A549 (cell line): ENCODE measurements around the gene FAM13A. TPM values are rescaled to one million over a fixed set of nuclear protein-coding genes. Genes with fewer than 3 reads are reported as not detected.

ENCODE experiments used
- ATAC-seq, 2 experiments: fragments of 200-7000 bp in 1 of 2; fragments of >200 bp in 1 of 2; cut with Nextera tagmentation in 1 of 2; cut with Tn5 transposase in 1 of 2; 3 replicates each; pipeline versions ENCODE4 v1.8.0 to v1.9.1; 2018 to 2020; ENCODE audit warnings: mild to moderate bottlenecking in 1 of 2, moderate library complexity in 1 of 2
- CTCF ChIA-PET: fragments of 300-600 bp; sonication (Branson Sonifier 250); formaldehyde crosslinking; extraction: SDS; loops from one replicate; lab custom pipeline; 2021; ENCODE audit warnings: antibody characterized with exemption, inconsistent platforms; lab: Yijun Ruan, JAX
- POLR2A ChIA-PET: fragments of 350-600 bp; formaldehyde crosslinking; extraction: SDS; loops from one replicate; lab custom pipeline; 2021; ENCODE audit warnings: antibody characterized with exemption, inconsistent platforms; lab: Yijun Ruan, JAX
- DNase-seq, 2 experiments: peaks; one replicate each; pipeline versions ENCODE4 v3.0.0 to v3.0.0-alpha.2; 2011 to 2016; ENCODE audit warnings: low read depth in 1 of 2, low spot score in 1 of 2
- FAIRE-seq: peaks from 2 replicates; lab custom pipeline; 2011; peaks lifted over from hg19 to GRCh38; lab: Jason Lieb, UNC
- H3K27ac ChIP-seq, 2 experiments: fragments of >200 bp; sonication (Bioruptor Twin); formaldehyde crosslinking; 3 replicates each; pipeline ENCODE4 v1.5.1; 2016 to 2017
- H3K4me1 ChIP-seq: fragments of >200 bp; sonication (Bioruptor Twin); formaldehyde crosslinking; 3 replicates; pipeline ENCODE4 v1.6.1; 2016
- H3K4me2 ChIP-seq: fragments of >200 bp; sonication (Bioruptor Twin); formaldehyde crosslinking; 3 replicates; pipeline ENCODE4 v1.6.1; 2016
- H3K4me3 ChIP-seq: fragments of >200 bp; sonication (Bioruptor Twin); formaldehyde crosslinking; 3 replicates; pipeline ENCODE4 v1.5.1; 2016
- H3K9me3 ChIP-seq: fragments of >200 bp; sonication (Bioruptor Twin); formaldehyde crosslinking; 3 replicates; pipeline ENCODE4 v1.6.1; 2016
- CBX8 ChIP-seq: fragments of 200-600 bp; sonication (generic); IDR thresholded peaks from 2 replicates; pipeline ENCODE4 v1.6.1; 2016
- EHF ChIP-seq: fragments of 250-450 bp; sonication (Bioruptor Pico); IDR thresholded peaks from 2 replicates; pipeline ENCODE4 v1.5.0; 2020; ENCODE audit warnings: mild to moderate bottlenecking
- ELK1 ChIP-seq: fragments of 150-350 bp; IDR thresholded peaks from 2 replicates; pipeline ENCODE4 v1.6.1; 2014; ENCODE audit warnings: low read depth, mild to moderate bottlenecking, low read length
- EP300 ChIP-seq, 2 experiments: fragments of >200 bp; sonication (Bioruptor Twin); formaldehyde crosslinking; IDR thresholded peaks; 2 replicates in 1 of 2; 3 replicates in 1 of 2; pipeline ENCODE4 v1.6.1; 2016 to 2017
- FOSB ChIP-seq: fragments of 250-450 bp; sonication (Bioruptor Pico); IDR thresholded peaks from 2 replicates; pipeline ENCODE4 v1.5.0; 2020; ENCODE audit warnings: mild to moderate bottlenecking, moderate library complexity
- FOSL2 ChIP-seq, 2 experiments: fragments of 450-650 bp in 1 of 2; fragments of >200 bp in 1 of 2; sonication (Bioruptor Twin) in 1 of 2; formaldehyde crosslinking; IDR thresholded peaks; 2 replicates each; pipeline versions ENCODE4 v1.5.0 to v1.6.1; 2016 to 2020; ENCODE audit warnings: mild to moderate bottlenecking in 1 of 2, moderate library complexity in 1 of 2
- FOXS1 ChIP-seq: fragments of 250-450 bp; sonication (Bioruptor Pico); IDR thresholded peaks from 2 replicates; pipeline ENCODE4 v1.5.0; 2020; ENCODE audit warnings: mild to moderate bottlenecking, moderate library complexity
- HES2 ChIP-seq: fragments of >200 bp; sonication (Bioruptor Twin); formaldehyde crosslinking; IDR thresholded peaks from 2 replicates; pipeline ENCODE4 v1.6.1; 2016
- HEYL ChIP-seq: fragments of 250-450 bp; sonication (Bioruptor Pico); IDR thresholded peaks from 2 replicates; pipeline ENCODE4 v1.8.0; 2021; ENCODE audit warnings: mild to moderate bottlenecking, moderate library complexity
- HOXB13 ChIP-seq: fragments of 250-450 bp; sonication (Bioruptor Pico); IDR thresholded peaks from 2 replicates; pipeline ENCODE4 v1.5.0; 2020; ENCODE audit warnings: low read depth, mild to moderate bottlenecking, moderate library complexity
- NPAS2 ChIP-seq: fragments of 250-450 bp; sonication (Bioruptor Pico); IDR thresholded peaks from 2 replicates; pipeline ENCODE4 v1.8.0; 2022; ENCODE audit warnings: mild to moderate bottlenecking, moderate library complexity, borderline replicate concordance
- RNF2 ChIP-seq: fragments of 200-600 bp; sonication (generic); IDR thresholded peaks from 2 replicates; pipeline ENCODE4 v1.6.1; 2016; ENCODE audit warnings: low read depth, mild to moderate bottlenecking, antibody characterized with exemption, moderate library complexity, borderline replicate concordance
- SREBF2 ChIP-seq: fragments of 450-650 bp; IDR thresholded peaks from 2 replicates; pipeline ENCODE4 v1.6.1; 2014; ENCODE audit warnings: mild to moderate bottlenecking, moderate library complexity
- TFCP2L1 ChIP-seq: fragments of 250-450 bp; sonication (Bioruptor Pico); IDR thresholded peaks from 2 replicates; pipeline ENCODE4 v1.5.0; 2021; ENCODE audit warnings: mild to moderate bottlenecking
- ZC3H11A ChIP-seq: fragments of 450-650 bp; IDR thresholded peaks from 2 replicates; pipeline ENCODE4 v1.6.1; 2014; ENCODE audit warnings: antibody characterized with exemption, mild to moderate bottlenecking
- WGBS: methylation state at CpG from one replicate; pipeline ENCODE4 v1.1.6; 2017; ENCODE audit errors: missing lambda C conversion rate; 5-methylcytosine and 5-hydroxymethylcytosine counted together
- polyA plus RNA-seq, 4 experiments: library from polyadenylated mRNA; depleted of rRNA in 3 of 4; stranded (reverse); fragments of >200 nt; fragmentation: RNase III in 1 of 4; extraction: RNeasy Plus Mini Kit Qiagen cat#74134 plus additional on column Dnase treatment in 1 of 4; gene quantifications; 2 replicates in 3 of 4; 3 replicates in 1 of 4; pipeline ENCODE4 v1.2.3, GENCODE V29; 2011 to 2017
- TF ChIP-seq, protein P1 (sequence below): fragments of 200-600 bp; sonication (generic); IDR thresholded peaks from 2 replicates; pipeline ENCODE4 v1.6.1; 2016; ENCODE audit warnings: antibody characterized with exemption, mild to moderate bottlenecking, moderate library complexity
- TF ChIP-seq, protein P2 (sequence below): fragments of 250-450 bp; sonication (Bioruptor Pico); IDR thresholded peaks from 2 replicates; pipeline ENCODE4 v1.5.0; 2020; ENCODE audit warnings: low read depth, mild to moderate bottlenecking, moderate library complexity
- TF ChIP-seq, protein P3 (sequence below): IDR thresholded peaks from 2 replicates; pipeline ENCODE4 v1.6.1; 2012

Gene FAM13A
- polyA plus RNA-seq, 2 of the 4 experiments (the other 2 are of a cell fraction) = 6.5 to 22.0 TPM

DNA sequence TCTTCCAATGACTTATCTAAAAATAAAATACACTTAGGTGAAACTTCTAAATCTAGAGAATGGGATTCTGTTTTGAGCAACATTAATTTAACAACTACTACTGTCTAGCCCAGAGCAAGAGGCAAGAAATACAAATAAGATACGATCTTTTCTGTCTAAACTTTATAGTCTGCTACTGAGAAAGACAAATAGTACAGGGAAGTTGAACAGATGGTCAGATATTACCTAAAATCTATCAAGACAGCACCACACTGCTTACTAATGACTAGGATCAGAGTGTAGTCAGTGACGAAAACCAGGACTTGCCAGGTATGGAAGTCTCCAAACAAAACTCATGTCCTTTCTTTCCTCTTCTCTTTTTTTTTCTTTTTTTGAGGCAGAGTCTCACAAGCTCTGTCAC is 7.1 kb downstream of the FAM13A start:
- FAIRE-seq (no peak), DNase-seq (no peak)
- no peaks in the 10 kb centered on the region for H3K9me3 ChIP-seq
- TF ChIP-seq SREBF2 = no peak
- TF ChIP-seq ELK1 = no peak
- TF ChIP-seq ZC3H11A = no peak
- TF ChIP-seq HOXB13 = no peak
- TF ChIP-seq TFCP2L1 = no peak
- no peak for TF ChIP-seq NPAS2
- TF ChIP-seq, all 56 proteins: peak for 0
- Histone ChIP-seq H3K4me1 (peaks cover 3% of the 10 kb centered on the region; the same call in 1 of the 3 replicates), H3K4me3 (no peak overlapping the region), H3K27ac (no peak overlapping the region), H3K4me2 (no peak overlapping the region)
- WGBS = 92% methylated on average over 2 of the region's 2 CpGs
- CTCF ChIA-PET = no interaction called here
- no peak for ATAC-seq
- POLR2A ChIA-PET = no interaction called here

DNA sequence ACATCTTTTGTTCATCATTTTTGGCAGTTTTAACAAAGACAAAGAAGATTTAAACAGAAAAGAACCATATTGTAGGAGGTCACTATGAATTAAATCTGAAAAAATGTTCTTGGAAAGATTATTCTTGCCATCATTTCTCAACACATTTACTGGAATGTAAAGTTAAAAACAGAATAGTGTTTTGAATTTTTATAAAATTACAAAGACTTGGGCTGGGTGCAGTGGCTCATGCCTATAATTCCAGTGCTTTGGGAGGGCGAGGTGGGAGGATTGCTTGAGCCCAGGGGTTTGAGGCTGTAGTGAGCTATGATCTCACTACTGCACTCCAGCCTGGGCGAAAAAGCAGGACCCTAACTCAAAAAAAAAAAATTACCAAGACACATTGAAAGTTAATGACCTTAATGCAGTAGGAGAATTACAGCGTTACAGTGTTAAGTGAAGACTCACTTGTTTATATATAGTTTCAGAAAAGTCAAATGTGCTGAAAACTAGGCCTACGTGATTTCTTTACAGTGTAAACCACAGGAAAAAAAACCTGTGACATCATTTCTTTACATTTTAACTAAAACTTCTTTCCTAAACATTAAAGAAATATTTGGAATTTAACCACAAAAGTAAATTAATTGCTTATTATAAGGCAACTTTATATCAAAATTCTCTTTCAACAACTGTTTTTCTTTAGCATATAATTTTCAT is 7.9 kb downstream of the FAM13A start:
- no peak for DNase-seq
- no peak for TF ChIP-seq CBX8
- no peak for TF ChIP-seq HEYL (CRISPR knock-in tag)
- TF ChIP-seq, protein P1, sequence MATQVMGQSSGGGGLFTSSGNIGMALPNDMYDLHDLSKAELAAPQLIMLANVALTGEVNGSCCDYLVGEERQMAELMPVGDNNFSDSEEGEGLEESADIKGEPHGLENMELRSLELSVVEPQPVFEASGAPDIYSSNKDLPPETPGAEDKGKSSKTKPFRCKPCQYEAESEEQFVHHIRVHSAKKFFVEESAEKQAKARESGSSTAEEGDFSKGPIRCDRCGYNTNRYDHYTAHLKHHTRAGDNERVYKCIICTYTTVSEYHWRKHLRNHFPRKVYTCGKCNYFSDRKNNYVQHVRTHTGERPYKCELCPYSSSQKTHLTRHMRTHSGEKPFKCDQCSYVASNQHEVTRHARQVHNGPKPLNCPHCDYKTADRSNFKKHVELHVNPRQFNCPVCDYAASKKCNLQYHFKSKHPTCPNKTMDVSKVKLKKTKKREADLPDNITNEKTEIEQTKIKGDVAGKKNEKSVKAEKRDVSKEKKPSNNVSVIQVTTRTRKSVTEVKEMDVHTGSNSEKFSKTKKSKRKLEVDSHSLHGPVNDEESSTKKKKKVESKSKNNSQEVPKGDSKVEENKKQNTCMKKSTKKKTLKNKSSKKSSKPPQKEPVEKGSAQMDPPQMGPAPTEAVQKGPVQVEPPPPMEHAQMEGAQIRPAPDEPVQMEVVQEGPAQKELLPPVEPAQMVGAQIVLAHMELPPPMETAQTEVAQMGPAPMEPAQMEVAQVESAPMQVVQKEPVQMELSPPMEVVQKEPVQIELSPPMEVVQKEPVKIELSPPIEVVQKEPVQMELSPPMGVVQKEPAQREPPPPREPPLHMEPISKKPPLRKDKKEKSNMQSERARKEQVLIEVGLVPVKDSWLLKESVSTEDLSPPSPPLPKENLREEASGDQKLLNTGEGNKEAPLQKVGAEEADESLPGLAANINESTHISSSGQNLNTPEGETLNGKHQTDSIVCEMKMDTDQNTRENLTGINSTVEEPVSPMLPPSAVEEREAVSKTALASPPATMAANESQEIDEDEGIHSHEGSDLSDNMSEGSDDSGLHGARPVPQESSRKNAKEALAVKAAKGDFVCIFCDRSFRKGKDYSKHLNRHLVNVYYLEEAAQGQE = no peak
- TF ChIP-seq EHF (CRISPR knock-in tag) = no peak
- no peak for TF ChIP-seq RNF2
- no peak for TF ChIP-seq HES2
- TF ChIP-seq EP300 (IDR thresholded peaks at IDR 0.05) = no peak
- TF ChIP-seq, protein P2, sequence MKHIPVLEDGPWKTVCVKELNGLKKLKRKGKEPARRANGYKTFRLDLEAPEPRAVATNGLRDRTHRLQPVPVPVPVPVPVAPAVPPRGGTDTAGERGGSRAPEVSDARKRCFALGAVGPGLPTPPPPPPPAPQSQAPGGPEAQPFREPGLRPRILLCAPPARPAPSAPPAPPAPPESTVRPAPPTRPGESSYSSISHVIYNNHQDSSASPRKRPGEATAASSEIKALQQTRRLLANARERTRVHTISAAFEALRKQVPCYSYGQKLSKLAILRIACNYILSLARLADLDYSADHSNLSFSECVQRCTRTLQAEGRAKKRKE = no peak
- no peak for TF ChIP-seq FOSB (CRISPR knock-in tag)
- no peak for TF ChIP-seq FOSL2 (IDR thresholded peaks at IDR 0.05)
- no peak for TF ChIP-seq FOSL2 (CRISPR knock-in tag; IDR thresholded peaks at IDR 0.05)
- no peak for TF ChIP-seq FOXS1 (CRISPR knock-in tag)
- TF ChIP-seq, protein P3, sequence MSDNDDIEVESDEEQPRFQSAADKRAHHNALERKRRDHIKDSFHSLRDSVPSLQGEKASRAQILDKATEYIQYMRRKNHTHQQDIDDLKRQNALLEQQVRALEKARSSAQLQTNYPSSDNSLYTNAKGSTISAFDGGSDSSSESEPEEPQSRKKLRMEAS = no peak
- WGBS = 98% methylated on average over 4 of the region's 4 CpGs
- Histone ChIP-seq H3K9me3 (no peaks in the 10 kb centered on the region), H3K4me2 (no peak overlapping the region), H3K27ac (no peak overlapping the region), H3K4me3 (no peak overlapping the region), H3K4me1 (no peaks in the 10 kb centered on the region; the same call in 2 of the 3 replicates)
- ATAC-seq = no peak
- ChIA-PET CTCF (no interaction called here), POLR2A (no interaction called here)
- no peak for FAIRE-seq
